Measurements from ENCODE around the gene PIP5K1B. TPM values are rescaled to one million over a fixed set of nuclear protein-coding genes. Genes with fewer than 3 reads are reported as not detected.

PIP5K1B gene
- total RNA-seq, 1 experiment from 2014 or later = 0.20 TPM

DNA sequence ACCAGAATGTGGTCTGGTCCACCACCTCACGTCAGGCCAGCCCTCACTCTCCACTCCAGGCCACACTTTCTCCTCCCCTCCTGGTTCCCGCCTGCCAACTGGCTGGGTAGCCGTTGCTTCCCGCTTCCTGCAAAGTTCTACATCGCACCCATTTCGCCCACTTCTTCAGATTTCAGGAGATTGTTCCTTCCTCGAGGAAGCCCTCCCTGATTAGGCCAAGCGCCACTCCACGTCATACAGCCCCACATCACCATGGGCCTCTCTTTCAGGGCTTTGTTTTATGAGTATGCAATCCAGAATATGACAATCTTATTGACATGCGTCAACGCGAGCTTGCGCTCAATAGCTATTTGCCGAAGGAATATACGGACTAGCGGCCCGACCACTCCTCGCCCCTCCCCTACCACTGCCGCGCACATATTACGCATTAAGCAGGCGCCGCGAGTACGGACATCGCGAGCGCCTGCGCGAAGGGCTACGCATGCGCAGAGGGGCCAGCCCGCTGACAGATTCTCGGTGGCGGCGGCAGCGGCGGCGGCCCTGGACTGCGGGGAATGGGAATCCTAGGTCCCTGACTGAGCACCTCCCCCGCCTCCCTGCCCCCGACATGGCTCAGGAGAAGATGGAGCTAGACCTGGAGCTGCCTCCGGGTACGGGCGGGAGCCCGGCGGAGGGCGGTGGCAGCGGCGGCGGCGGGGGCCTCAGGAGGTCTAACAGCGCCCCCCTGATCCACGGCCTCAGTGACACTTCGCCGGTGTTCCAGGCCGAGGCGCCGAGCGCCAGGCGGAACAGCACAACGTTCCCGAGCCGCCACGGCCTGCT is 74.7 kb downstream of the PIP5K1B start (continued):
- TF ChIP-seq, protein P1, sequence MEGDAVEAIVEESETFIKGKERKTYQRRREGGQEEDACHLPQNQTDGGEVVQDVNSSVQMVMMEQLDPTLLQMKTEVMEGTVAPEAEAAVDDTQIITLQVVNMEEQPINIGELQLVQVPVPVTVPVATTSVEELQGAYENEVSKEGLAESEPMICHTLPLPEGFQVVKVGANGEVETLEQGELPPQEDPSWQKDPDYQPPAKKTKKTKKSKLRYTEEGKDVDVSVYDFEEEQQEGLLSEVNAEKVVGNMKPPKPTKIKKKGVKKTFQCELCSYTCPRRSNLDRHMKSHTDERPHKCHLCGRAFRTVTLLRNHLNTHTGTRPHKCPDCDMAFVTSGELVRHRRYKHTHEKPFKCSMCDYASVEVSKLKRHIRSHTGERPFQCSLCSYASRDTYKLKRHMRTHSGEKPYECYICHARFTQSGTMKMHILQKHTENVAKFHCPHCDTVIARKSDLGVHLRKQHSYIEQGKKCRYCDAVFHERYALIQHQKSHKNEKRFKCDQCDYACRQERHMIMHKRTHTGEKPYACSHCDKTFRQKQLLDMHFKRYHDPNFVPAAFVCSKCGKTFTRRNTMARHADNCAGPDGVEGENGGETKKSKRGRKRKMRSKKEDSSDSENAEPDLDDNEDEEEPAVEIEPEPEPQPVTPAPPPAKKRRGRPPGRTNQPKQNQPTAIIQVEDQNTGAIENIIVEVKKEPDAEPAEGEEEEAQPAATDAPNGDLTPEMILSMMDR (IDR thresholded peaks at IDR 0.05 in 2 of 3, conservative IDR thresholded peaks at IDR 0.05 in 1 of 3; ENCODE audit: borderline replicate concordance in 1 of 3, insufficient read depth in 1 of 3, low read depth in 2 of 3, low read length in 2 of 3) = peak; percentile 15 to 31 (median 26); a peak in 4 of 6 replicates
- no peak for TF ChIP-seq EZH2 (IDR thresholded peaks at IDR 0.05)
- TF ChIP-seq, protein P2, sequence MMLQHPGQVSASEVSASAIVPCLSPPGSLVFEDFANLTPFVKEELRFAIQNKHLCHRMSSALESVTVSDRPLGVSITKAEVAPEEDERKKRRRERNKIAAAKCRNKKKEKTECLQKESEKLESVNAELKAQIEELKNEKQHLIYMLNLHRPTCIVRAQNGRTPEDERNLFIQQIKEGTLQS (IDR thresholded peaks at IDR 0.05) = no peak
- TF ChIP-seq CBX3 (IDR thresholded peaks at IDR 0.05; ENCODE audit: low read depth) = no peak

DNA sequence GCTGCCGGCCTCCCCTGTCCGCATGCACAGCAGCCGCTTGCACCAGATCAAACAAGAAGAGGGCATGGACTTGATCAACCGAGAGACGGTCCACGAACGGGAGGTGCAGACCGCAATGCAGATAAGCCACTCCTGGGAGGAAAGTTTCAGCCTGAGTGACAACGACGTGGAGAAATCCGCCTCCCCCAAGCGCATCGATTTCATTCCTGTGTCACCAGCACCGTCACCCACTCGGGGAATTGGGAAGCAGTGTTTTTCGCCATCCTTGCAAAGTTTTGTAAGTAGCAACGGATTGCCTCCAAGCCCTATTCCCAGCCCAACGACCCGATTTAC is 75.3 kb downstream of the PIP5K1B start:
- Histone ChIP-seq H4K20me1 (ENCODE audit: insufficient read depth) (no peaks in the 10 kb centered on the region), H3K9me3 (ENCODE audit: control insufficient read depth in 1 of 2, insufficient read depth in 1 of 2, low read depth in 1 of 2, low read length in 2 of 2) (no peaks in the 10 kb centered on the region), H3K4me2 (ENCODE audit: low read length) (peak overlapping the region; percentile 98), H3K36me3 (ENCODE audit: control insufficient read depth in 1 of 2, insufficient read depth in 2 of 2, low read length in 2 of 2) (no peaks in the 10 kb centered on the region), H3K27ac (ENCODE audit: low read depth, low read length) (peak overlapping the region; percentile 72; the same call in 1 of the 2 replicates), H3K4me1 (ENCODE audit: control insufficient read depth in 1 of 2, insufficient read depth in 2 of 2, low read length in 2 of 2) (peaks cover 0 to 13% of the 10 kb centered on the region in 2 experiments; a peak in 3 of 4 replicates), H3K4me3 (replicated peaks in 1 of 2; ENCODE audit: low read depth in 1 of 2, low read length in 2 of 2) (peak overlapping the region; percentile 78 to 97), H3K79me2 (ENCODE audit: insufficient read depth, low read length) (peaks cover 12% of the 10 kb centered on the region; the same call in 1 of the 2 replicates), H3K27me3 (ENCODE audit: insufficient read depth, low read length) (0 out of 2 replicates have a peak, but pooled peaks cover 3% of the 10 kb centered on the region), H3K9ac (ENCODE audit: low read length) (peak overlapping the region; percentile 82), H2AFZ (ENCODE audit: low read depth, low read length, poor library complexity, severe bottlenecking) (no peak overlapping the region), H3K9me2 (ENCODE audit: insufficient read depth) (no peaks in the 10 kb centered on the region)
- DNase-seq (ENCODE audit: low read depth, low spot score) = no peak
- no peak for ATAC-seq
- no TSS peak for BruUV-seq (replicated peaks)
- ChIA-PET RAD21 (ENCODE audit: low non-redundant PET in 1 of 2, low total read pairs in 2 of 2, uncharacterized antibody in 2 of 2, unreplicated experiment in 2 of 2) (no interaction called here), CTCF (no interaction called here), POLR2A (interaction anchor here (0.9 kb wide), 1 partner anchor 31 kb away, joined by 3 read pairs; no protein-coding TSS in a partner anchor)
- TF ChIP-seq TCF7L2 (IDR thresholded peaks at IDR 0.05; ENCODE audit: borderline replicate concordance, extremely low read depth, insufficient read depth, insufficient read length) (no peak), ZFX (IDR thresholded peaks at IDR 0.05) (peak; percentile 38; the same call in 1 of the 2 replicates), EGR1 (IDR thresholded peaks at IDR 0.05; ENCODE audit: low read depth) (no peak)
- TF ChIP-seq, protein P2 (IDR thresholded peaks at IDR 0.05) = no peak
- intact Hi-C loops (cut with micrococcal nuclease) = no loop called here

Data from HCT116 (cell line).